Fibroblast of gingiva (primary cell): Measurements from ENCODE around the gene NKD1.

ENCODE experiments used
- DNase-seq: peaks from one replicate; pipeline ENCODE4 v3.0.0-alpha.2; 2011; ENCODE audit warnings: low read depth

NKD1 gene

GRCh38 chr16:50600582-50601283, 52.5 kb downstream of the NKD1 start:
- DNase-seq = no peak

DNA sequence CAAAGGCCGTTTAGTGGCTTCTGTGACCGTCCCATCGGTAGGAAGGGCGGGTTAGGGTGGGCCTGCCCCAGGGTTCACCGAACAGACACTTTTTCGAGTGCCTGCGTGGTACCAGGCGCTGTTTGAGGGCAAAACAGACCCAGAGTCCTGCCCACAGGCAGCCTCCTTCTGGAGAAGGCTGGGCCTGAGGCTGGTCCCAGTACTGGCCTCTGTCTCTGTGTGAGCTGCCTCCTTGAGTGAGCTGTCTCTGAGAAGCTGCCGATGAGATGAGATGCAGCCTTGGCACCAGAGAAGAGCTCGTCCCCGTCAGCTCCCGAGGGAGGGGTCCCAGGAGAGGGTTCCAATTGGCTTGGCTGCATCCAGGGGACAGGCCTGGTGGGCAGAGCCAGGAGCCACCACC, 53.1 kb downstream of the NKD1 start:
- DNase-seq = no peak

DNA sequence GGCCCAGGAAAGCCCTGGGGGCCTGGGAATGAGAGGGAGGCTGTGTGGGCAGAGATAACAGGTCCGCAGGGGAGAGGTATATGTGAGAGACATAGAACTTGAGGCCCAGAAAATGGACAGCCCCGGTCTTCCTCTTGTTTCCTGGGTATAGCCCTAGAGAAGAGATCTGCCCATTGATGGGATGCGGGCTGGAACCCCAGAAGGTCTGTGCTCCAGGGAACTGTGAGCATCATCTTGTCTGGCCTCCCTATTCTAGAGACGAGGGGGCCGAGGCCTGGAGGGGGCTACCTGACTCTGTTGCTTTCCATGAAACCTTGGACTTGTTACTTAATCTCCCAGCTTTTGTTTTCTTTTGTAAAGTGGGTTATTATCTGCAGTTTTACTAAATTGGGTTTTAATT, 53.9 kb downstream of the NKD1 start:
- DNase-seq = no peak

DNA sequence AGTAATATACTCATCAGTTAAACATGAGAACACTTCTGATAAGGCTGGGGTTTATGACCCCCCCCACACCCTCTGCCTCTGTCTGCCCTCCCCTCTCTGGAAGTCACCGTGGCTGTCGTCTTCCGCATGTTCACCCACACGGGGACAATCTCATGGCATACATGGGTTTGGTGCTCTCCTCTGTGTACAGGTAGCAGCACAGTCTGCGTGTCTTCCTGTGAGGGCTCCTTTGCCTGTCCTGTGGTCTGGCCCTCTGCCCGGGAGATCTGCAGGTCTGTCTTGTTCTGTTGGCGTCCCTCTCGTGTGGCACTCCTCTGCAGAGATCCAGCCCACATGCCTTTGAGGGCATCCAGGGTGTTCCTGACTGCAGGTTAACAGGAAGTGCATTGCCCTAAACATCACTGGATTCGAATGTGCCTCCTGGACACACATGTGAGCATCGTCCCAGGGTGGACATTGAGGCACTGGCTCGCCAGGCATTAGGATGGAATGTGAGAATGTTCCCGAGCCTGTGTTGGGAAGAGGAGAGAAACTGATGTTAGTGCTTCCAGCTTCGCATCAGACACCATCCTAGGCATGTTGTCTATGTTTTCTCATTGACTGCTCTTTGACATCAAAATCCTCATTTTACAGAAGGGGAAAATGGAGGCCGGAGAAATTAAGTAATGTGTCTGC, 54.5 kb downstream of the NKD1 start:
- DNase-seq = no peak

- peak; percentile 52 for DNase-seq
Measured at GRCh38 chr16:50603206-50604064, 55.2 kb downstream of the NKD1 start.

DNA sequence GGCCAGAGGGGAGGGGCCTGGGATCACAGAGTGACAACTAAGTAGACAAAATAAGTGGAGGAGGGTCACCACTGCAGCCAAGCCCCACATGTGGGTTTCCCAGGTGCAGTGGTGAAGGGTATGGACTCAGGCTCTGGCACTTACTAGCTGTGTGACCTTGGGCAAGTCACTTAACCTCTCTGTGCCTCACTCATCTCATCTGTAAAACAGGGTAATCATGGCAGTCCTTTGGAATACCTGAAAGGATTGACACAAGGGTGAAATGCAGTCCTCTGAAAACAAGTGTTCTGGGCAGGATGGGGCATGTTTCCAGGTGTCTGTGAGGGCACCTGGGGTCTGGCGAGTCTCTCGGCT, 55.8 kb downstream of the NKD1 start:
- DNase-seq = no peak

- DNase-seq = no peak
Measured at GRCh38 chr16:50604610-50605009, 56.4 kb downstream of the NKD1 start.

DNA sequence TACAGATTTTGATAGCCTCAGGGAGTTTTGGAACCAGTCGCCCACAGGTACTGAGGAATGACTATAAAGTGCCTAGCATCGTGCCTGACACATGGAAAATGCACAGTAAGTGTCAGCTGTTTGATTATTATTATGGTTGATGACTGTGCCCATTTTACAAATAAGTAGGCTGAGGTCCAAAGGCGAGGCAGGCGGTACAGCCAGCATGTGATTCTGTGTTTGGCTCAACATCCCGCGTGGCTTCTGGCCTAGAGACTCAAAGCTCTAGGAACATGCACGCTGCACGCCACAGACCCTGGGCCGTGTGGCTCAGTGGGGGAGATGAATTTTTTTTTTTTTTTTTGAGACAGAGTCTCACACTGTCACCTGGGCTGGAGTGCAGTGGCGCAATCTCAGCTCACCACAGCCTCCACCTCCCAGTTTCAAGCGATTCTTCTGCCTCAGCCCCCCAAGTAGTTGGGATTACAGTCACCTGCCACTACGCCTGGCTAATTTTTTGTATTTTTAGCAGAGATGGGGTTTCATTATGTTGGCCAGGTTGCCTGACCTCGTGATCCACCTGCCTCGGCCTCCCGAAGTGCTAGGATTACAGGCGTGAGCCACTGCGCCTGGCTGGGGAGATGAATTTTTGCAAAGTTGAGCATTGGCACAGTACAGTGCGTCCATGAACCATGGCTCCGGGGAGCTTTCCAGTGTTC, 57.7 kb downstream of the NKD1 start:
- DNase-seq = no peak

DNA sequence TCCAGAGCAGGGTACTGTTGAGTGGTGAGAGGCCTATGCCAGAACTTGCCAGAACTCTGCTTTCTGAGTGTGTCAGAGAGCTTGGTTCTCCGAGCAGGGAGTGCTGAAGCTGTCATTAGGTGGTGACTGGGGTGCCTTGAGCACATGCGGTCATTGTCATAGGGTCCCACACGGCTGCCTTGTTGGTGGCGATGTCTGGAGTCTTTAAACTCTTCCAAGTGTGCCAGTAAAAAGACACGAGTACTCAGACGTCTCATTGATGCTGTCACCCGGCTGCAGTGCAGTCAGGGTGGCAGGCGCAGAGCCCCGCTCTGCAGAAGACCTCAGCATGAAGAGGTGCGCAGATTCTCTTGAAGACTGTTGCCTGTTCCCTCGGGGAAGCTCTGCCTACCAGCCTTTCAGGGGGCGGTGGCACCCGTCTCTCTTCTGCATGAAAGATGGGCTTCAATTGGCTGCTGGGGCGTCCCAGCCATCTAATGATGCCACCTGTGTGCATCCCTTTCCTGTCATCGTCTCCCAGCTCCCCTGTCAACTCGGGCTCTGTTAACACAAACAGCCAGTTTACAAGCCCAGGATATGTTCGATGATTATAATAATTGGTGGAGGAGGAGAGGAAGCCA, 58.3 kb downstream of the NKD1 start:
- no peak for DNase-seq

DNA sequence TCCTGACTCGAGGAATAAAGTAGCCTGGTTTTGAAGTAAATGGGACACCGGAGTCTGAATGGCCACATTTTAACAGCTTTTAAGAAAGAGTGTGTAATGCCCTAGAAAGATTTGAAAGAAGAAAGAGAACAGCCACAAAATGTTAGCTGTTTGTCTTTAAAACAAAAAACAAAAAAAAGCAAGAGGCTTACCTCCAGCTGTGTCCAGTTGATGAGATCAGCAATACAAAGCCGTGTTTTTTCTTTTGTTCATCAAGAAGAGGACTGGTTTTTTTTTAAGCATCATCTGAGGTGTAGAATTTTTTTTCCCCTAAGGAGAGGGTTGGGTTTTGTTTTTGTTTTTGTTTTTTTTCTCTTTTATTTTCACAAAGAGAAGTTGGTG, 58.8 kb downstream of the NKD1 start:
- no peak for DNase-seq

DNA sequence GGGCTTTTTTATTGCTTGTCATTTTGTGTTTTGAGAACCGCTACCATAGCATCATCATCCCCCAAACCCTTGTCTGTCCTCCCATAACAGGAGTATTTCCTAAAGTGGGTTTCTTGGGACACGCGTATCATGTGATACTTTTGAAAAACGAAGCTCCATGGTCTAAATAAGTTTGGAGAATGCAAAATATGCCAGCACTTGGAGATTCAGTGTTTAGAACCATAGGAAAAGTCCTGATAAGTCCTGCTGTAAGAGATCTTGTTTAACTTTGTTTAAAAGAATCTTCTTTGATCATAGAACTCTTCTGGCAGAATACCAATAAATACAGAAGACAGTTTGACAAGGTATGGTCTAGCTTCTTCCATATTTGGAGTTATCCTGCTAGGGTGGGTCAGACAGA, 59.3 kb downstream of the NKD1 start:
- DNase-seq = no peak

DNA sequence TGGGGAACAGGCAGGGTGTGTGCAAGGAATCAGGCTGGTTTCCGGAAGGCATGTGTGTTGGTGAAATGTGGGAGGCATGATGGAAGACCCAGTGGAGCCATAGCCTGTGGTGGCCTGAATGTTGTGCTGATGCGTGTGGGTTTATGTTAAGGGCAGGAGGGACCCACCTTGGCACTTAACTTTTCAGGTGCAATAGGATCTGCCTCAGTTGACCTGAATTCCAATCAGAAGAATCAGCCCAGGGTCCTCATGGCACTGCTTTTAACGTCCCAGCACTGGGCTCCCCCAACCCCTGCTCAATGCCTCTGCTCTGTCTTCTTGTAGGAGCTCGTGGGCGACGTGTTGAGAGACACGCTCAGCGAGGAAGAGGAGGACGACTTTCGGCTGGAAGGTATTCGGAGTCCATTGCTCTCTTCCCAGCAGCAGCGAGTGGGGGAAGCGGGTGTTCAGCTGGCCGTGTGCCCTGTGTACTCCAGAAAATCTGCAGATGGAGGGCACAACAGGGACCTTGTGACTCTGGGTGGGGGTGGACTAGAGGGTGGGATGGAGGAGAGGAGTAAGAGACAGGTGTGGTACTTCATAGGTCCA, 59.9 kb downstream of the NKD1 start:
- DNase-seq = no peak

GRCh38 chr16:50609049-50609448, 60.9 kb downstream of the NKD1 start:
- DNase-seq = no peak

- no peak for DNase-seq
Measured at GRCh38 chr16:50609471-50609870, 61.3 kb downstream of the NKD1 start.

DNA sequence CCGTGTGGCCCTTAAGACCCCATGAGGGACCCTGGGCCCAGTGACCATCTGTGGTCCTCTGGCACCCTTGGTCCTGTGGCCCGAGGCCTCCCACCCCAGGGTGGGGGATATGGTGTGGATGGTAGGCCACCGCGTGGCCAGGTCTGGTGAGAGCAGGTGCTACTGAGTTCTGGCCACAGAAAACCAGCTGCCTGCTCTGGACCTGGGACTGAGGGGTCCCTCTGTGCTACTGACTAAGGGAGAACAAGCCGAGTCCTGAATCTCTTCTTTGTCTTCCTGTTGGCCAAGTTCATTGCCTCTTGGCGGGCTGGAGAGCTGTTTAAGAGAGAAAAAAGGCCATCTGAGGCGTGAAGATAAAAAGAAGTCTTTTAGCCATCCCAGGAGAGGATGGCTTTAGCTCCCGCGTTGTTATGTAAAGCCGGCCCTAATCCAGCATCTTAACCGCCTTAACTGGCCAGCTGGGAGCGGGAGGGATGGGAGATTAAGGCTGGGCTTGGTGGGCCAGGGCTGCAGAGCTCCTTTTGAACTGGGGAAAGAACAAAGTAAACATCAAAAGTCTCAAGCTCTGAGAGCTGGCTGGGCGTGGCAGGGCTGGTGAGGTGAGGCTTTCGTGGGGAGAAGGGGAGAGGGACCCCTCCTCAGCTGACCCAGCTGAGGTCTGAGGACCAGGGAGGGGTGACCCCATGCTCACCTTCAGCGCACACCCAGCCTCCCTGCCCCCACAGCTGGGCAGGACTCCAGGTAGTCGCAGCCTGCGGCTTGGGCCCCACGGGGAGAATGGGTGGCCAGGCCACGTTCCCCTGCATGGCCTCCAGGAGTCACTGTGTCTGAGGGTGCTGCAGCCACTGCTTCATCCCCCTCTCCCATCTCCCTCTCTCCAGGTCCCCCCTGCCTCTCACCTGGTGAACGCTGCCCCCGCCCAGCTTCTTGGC, 62.4 kb downstream of the NKD1 start:
- DNase-seq = no peak

DNA sequence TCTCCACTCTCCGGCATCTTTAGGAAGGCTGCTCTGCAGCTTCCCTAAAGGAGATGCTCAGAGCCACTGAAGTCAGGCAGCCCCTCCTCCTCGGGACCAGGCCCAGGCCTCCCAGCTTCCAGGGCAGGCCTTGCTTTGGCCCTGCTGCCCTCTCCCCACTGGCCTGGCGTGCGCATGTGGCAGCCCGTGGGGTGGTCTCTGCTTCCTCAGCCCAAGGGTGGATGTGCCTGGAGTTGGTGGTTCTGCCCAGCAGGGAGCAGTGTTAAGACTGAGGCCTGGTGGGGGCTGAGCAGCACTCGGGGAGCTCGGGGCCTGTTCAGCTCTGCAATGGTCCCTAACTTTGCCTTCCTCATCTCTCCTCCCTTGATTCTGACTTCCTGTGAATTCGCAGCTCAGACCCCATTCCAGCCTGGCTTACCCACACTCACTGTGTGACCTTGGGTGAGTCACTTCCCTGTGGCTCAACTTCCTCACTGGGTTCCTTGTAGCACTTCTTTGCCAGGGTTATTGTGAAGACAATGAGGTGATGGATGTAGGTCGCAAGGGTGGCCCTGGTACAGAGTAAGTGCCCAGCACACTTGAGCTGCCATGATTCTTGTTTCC, 63.2 kb downstream of the NKD1 start:
- no peak for DNase-seq

GRCh38 chr16:50611995-50612848, 64.0 kb downstream of the NKD1 start:
- no peak for DNase-seq

DNA sequence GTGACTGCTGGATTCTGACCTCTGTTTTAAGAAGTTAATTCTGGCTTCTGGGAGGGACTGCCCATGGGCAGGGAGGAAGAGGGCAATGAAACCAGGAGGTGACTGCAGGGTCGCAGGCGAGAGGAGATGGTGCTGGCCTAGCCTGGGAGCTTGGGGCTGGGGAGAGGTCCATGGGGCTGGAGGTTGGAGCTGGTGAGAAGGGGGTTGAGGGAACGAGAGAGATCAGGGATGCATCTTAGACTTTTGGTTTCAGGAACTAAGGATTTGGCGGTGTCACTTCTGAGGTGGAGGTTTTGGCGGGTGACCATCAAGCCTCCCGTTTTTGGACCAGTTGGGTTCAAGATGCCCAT, 64.6 kb downstream of the NKD1 start:
- DNase-seq = no peak

GRCh38 chr16:50613281-50613963, 65.2 kb downstream of the NKD1 start:
- DNase-seq = peak; percentile 28
